Inferior parietal cortex (tissue), 1 donor: ENCODE results near the gene MBD3.
"Not testable (repeated sequence)": the region's sequence is repeated elsewhere in the genome, so short reads cannot be mapped to it uniquely, and the experiment has no call there.

Source experiments
- DNase-seq: peaks from one replicate; pipeline ENCODE4 v3.0.0-alpha.2; 2016; ENCODE audit errors: extremely low spot score

The MBD3 gene

DNA sequence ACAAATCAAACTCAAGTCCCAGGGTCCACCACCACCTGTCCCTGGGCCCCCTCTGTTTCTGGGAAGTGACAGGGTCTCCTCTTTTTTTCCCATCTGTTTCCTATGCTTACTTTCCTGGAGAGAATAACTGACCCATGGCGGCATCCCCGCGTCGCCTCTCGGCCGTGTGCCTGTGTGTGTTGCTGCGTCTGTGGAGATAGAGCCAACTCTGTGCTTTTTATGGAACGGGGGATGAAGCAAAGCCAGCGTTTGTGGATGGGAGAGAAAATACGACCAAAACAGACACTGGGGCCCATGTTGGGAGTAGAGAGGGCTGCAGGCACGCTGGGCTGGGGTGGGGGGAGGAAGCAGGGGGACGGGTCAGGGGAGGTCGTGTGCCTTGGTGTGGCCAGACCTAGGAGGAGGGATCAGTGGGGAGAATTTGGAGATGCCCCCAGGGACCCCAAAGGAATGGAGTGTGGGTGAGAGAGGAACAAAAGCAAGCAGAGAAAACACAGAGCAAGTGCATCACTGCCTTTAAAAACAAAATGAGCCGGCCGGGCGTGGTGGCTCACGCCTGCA, 52.2 kb downstream of the MBD3 start:
- DNase-seq, result peak; percentile 22

DNA sequence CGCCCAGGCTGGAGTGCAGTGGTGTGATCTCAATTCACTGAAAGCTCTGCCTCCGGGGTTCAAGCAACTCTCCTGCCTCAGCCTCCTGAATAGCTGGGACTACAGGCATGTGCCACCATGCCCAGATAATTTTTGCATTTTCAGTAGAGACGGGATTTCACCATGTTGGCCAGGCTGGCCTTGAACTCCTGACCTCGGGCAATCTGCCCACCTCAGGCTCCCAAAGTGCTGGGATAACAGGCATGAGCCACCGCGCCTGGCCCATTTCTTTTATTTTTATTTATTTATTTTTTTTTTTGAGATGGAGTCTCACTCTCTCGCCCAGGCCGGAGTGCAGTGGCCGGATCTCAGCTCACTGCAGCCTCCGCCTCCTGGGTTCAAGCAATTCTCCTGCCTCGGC, 52.9 kb downstream of the MBD3 start:
- DNase-seq, result not testable (repeated sequence)

DNA sequence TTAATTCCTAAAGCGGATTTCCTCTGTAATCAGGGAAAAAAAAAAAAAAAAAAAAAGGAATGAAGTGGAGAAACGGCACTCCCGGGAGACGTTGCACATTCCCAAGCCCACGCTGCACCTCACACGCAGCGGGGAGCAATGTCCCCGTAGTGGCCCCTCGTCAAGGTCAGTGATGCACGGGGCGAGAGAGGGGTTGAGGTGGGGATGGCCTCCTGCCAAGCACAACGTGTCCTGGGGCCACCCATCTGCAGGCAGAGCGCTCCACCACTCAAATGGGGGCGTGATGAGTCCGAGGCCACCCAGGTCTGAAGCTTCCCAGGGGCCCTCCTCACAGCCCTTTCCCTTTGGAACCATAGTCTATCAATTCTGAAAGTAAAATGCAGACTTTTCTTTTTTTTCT, 53.7 kb downstream of the MBD3 start:
- DNase-seq, result no peak

DNA sequence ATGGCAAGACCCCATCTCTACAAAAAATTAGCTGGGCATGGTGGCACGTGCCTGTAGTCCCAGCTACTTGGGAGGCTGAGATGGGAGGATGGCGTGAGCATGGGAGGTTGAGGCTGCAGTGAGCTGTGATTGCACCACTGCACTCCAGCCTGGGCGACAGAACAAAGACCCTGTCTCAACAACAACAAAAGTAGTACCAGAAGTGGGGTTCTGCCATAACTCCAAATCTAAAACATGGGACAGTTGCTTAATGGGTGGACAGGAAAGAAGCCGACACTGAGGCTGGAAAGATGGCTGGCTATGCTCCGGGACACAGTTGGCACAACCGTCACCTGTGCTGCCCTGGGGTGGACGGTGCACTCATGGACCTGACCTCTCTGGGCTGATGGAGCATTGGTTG, 57.0 kb downstream of the MBD3 start:
- DNase-seq, result not testable (repeated sequence)

DNA sequence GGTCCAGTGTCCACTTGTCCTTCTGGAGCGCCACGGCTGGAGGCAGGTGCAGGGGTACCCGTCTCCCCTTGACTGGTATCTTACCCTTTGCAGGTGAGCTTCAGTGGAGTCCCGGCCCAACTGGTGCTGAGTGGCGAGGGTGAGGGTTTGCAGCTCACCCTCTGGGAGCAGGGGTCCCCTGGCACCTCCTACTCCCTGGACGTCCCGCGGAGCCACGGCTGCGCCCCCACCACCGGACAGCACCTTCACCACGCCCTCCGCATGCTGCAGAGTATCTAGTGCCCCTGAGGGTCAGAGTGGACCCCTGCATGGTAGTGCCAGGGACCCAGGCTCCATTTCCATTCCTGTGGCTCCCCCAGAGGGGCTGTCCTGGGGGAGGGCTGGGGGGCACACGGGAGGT, 57.7 kb downstream of the MBD3 start:
- DNase-seq, result no peak

DNA sequence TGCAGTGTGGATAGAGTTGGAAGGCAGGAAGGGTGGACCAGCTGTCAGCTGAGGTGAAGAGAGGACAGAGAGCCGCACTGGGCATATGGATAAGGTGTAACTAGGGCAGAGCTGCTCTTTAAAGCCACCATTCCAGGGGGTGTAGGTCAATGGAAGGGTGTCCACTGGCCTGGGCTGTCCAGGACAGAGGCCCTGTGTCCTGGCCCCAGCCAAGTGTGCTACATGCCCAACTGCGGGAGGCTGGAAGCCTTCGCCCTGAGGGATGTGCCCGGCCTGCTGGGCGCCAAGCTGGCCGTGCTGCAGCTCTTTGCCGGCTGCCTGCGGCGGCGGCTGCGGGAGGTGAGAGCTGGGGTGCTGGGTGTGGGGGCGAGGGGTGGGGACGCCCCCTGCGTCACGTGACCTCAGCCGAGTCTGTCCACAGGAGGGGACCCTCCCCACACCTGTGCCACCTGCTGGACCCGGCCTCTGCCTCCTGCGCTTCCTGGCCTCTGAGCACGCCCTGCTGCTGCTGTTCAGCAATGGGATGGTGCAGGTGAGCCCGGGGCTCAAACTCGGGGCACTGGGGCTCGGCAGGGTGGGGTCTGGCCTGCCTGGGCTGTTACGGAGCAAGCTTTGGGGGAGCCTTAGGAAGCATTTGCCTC, 59.0 kb downstream of the MBD3 start:
- no peak for DNase-seq

DNA sequence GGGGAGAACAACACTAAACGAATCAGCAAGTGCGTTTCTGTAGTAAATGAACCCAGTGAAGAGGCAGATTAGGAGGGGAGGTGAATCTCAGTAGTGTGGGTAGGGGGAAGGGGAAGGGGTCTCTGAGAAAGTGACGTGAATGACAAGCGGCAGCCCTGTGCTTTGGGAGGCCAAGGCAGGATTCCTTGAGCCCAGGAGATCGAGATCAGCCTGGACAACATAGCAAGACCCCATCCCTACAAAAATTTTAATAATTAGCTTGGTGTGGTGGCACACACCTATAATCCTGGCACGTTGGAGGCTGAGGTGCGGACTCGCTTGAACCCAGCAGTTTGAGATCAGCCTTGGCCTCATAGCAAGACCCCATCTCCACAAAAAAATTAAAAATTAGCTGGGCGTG, 60.7 kb downstream of the MBD3 start:
- no peak for DNase-seq

DNA sequence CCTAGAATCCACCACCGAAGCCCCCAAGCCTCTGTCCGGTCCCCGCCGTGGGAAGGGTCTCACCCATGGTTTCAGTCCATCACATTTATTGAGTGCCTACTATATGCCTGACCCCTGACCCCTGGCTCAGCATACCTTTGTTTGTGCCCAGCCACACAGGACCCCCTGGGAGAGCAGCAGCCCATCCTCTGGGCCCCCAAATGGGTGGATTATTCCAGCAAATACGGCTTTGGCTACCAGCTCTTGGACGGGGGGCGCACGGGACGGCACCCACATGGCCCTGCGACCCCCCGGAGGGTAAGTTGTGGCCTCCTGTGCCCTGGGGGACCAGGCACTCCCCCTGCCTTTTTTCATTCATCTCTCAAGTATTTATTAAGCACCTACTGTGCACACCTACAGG, 61.1 kb downstream of the MBD3 start:
- no peak for DNase-seq

DNA sequence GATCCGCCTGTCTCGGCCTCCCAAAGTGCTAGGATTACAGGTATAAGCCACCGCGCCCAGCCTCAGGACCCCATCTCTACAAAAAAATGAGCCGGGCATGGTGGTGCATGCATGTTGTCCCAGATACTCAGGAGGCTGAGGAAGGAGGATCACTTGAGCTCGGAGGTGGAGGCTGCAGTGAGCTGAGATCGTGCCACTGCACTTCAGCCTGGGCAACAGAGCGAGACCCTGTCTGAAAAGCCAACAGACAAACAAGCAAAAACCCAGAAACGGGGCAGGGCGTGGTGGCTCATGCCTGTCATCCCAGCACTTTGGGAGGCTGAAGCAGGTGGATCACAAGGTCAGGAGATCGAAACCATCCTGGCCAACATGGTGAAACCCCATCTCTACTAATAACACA, 61.8 kb downstream of the MBD3 start:
- DNase-seq, result not testable (repeated sequence)

DNA sequence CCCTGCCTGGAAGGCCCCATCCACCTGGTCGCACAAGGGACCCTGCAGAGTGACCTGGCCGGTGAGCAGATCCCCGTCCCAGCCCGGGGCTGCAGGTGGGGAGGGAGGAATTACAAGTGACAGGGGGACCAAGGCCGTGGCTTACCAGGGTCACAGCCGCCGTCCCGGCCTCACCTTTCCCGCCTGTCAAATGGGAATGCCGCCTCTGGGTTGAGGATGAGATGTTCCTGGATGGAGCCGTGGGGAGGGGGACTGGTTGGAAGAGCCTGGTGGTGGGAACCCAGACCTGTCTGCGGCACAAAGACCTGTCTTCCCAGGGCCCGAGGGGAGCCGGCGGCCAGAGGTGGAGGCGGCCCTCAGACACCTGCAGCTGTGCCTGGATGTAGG, 63.2 kb downstream of the MBD3 start:
- DNase-seq, result no peak

DNA sequence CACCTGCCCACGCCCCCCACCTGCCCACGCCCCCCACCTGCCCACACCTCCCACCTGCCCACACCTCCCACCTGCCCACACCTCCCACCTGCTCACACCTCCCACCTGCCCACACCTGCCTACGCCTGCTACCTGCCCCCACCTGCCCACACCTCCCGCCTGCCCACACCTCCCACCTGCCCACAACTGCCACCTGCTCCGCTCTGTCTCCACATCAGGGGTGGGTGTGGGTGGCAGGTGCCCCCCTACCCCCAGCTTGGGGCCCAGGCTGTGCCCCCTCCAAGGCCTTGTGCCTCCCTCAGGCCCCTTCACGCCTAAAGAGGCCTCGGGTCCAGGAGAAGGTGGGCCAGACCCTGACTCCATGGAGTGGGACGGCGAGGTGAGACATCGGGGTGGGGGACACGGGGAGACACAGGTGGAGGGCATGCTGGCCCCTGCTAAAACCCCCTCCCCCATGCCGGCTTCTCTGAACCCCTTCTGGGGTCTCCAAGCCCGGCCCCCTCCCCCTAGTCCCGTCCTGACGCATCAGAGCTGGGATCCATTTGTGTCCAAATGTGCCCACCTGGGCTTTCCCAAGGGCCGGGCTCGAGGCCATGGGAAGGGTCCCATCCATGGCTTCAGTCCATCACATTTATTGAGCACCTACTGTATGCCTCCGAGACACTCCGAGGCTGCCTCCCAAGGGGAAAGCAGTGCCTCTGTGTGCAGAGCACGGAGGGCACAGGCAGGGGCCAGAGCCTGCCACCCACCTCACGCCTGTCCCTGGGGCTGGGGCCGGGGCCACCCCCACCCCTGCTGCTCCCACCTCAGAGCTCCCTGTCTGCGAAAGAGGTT, 63.9 kb downstream of the MBD3 start:
- no peak for DNase-seq

DNA sequence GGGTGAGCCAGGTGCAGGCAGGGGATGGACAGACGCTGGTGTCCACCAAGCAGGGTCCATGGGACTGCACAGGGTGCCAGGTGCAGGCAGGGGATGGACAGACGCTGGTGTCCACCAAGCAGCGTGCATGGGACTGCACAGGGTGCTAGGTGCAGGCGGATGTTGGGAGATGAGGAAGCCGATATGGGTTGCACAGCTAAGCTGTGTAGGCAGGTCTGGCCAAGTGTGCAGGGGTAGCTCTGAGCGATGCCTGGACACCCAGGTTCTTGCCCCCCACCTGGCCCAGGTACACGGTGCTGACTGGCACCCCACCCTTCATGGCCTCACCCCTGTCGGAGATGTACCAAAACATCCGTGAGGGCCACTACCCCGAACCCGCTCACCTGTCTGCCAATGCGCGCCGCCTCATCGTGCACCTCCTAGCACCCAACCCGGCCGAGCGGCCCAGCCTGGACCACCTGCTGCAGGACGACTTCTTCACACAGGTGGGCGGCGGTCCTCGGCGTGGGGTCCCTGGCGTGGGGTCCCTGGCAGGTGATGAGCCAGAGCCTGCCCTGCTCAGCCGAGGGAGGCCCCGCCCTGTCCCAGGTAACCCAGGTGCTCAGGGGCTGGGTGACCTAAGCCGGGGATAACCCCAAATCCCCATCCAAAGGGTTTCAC, 64.9 kb downstream of the MBD3 start:
- no peak for DNase-seq

DNA sequence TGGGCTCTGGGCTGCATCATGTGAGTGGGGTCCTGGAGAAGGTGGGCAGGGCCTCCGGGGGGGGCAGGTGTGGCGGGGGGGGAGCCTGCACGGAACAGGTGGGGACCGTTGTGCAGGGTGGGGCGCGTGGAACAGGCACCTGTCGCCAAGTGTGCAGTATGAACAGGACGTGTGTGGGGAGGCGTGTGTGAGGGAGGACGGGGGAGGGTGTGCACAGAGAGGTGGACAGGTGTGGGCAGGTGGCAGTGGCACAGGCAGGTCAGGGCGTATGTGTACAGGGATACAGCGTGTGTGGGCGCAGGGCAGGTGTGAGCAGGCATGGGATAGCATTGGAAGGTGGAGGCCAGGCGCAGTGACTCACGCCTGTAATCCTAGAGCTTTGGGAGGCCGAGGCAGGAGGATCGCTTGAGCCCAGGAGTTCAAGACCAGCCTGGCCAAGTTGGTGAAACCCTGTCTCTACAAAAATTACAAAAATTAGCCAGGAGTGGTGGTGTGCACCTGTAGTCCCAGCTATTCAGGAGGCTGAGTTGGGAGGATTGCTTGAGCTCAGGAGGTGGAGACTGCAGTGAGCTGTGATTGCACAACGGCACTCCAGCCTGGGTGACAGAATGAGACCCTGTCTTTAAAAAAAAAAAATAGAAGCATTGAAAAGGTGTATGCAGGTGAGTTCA, 65.6 kb downstream of the MBD3 start:
- DNase-seq, result no peak

DNA sequence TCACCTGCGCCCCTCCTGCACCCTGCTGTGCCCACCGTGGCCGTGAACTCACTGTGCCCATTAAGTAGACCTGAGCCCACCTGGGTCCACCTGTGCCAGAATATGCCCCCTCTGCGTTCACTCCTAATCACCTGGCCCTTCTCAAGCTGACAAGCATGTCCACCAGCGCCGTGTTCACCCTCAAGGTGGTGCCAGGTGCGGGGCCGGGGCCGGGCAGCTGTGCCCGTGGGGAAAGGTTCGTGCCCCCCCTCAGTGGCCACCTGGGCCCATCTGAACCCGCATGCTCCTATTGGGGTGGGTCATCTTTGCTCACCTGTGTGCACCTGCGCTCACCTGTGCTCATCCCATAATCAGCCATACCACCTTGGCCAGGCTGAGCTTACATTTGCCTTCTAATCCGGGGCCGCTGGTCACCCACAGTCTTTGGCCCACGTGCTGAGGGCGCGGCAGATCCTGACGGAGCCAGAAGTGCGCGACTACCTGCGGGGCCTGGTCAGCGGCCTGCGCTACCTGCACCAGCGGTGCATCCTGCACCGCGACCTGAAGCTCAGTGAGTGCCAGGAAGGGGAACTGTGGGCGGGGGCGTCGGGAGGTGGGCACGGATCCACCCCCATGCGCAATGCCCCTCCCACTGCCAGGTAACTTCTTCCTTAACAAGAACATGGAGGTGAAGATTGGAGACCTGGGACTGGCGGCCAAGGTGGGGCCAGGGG, 66.4 kb downstream of the MBD3 start:
- DNase-seq, result no peak

DNA sequence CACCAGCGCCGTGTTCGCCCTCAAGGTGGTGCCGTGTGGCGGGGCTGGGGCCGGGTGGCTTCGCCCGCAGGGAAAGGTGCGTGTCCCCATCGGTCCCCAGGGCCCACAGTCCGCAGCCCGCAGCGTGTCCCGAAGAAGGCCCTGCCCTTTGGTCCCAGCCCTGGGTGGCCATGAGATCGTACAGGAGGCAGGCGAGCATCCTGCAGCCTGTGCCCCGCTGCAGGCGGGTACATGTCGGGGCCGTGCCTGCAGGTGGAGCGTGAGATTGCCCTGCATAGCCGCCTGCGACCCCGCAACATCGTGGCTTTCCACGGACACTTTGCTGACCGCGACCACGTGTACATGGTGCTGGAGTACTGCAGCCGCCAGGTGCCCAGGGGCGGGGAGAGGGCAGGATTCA, 67.3 kb downstream of the MBD3 start:
- DNase-seq, result no peak

DNA sequence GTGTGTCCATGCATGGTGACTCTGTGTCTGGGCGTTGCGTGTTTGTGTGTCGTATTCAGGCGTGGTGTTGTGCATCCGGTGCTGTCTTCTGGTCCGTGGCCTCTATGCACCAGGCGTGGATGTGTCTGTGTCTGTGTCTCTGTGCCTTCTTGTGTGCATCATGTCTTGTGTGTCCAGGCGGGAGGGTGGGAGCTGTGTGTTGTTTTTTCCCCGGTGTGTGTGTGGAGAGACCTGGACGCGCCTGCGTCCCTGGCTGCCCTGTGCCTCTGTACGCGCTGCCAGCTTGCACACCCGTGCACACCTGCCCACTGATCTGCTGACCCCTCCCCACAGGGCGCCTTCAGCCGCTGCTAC, 67.7 kb downstream of the MBD3 start:
- DNase-seq, result no peak

DNA sequence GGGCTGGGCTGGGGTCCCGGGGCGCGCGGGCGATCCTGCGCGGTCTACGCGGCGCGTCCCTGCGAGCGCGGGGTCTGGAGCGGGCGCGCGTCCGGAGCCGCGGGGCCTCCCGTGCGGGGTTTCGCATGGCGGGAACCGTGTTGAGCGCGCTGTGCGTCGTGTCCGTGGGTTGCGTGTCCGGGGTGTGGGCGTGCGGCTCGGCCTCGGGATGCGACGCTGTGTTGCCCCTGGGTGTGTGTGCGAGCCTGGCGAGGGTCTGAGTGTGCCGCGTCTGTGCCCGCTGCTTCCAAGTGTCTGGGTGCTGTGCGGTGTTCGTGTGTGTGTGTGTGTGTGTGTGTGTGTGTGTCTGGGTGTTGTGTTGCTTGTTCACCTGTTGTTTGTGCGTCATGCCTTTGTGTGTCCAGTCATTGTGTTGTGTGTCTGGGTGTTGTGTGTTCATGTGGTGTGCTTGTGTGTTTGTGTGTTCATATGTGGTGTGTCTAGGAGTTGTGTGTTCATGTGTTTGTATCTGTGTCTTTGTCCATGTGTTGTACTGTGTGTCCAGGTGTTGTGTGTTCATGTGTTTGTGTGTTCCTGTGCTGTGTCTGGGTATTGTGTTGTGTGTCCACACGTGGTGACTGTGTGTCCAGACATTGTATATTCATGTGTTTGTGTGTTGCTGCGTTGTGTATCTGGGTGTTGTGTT, 68.2 kb downstream of the MBD3 start:
- no peak for DNase-seq
